ENCODE data around the gene ADAM12.

The ADAM12 gene

DNA sequence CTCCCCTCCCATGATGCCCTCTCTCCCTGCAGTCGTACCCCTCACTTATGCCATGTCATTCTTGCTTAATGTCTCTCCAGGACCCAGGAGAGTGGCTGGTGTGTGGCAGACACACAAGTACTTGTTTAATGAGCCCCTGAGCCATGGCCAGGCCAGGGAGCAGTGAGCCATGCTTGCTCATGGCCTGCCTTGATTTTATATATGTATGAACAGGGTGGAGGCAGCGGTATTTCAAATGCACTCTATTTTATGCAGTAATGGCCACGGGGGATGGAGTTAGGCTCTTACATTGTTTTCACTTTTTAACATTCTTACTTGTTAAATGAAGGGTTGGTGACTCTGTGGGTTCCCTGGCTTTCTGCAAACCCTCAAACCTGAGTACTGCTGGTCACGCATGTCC, 347.2 kb downstream of the ADAM12 start:
- in situ Hi-C loops (cut with MboI; ENCODE audit: low sequenced_read_pairs): no loop called here

DNA sequence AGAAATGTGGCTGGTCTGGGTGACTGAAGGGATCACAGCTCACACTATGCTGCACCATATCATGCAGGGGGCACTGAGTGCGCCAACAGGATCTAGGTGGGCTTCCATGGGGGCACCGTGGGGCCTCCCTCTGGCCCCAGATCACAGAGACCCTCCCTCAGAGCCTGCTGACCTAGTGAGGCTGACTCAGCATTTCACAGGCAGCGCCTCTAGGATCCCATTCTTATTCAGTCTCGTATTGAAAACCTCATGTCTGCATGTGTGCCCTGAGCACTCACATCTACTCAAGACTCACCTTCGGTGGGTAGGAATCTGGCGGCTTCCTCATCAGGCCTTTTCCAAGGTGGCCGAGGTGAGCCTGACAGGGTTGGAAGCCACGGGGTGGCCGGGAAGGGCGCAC, 350.3 kb downstream of the ADAM12 start:
- in situ Hi-C loops (cut with MboI; ENCODE audit: low sequenced_read_pairs): no loop called here

DNA sequence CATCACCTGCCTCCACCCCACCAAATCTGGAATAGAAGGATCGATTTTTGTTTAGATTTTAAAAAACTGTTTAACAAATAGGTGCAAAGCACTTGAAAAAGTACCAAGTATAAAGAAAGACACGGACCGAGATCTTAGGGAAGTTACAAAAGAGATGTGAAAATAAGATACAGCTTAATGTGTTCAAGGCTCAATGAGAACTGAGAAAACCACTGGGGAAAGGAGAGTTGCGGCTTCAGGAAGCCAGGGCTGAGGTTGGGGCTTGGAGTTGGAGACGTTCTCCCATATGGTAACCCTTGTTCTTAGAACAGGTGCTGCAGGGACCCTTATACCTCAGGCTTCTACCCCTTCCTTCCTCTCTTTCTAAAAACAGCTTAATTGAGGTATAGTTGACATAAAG, 351.8 kb downstream of the ADAM12 start:
- in situ Hi-C loops (cut with MboI; ENCODE audit: low sequenced_read_pairs): no loop called here

DNA sequence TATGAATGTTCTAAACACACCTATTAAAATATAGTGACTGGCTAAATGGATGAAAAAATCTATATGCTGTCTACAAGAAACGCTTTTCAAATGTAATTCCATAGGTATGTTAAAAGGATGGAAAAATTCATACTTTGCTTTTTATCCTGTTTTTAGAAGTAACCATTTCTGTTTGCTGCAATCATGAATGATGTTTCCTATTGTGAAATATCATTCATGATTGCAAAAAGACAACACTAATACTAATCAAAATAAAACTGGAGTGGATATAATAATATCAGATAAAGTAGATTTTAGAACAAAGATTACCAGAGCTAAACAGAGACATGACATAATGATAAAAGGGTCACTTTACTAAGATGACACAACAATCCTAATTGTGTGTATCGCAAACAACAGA, 353.7 kb downstream of the ADAM12 start:
- in situ Hi-C loops (cut with MboI; ENCODE audit: low sequenced_read_pairs): no loop called here

DNA sequence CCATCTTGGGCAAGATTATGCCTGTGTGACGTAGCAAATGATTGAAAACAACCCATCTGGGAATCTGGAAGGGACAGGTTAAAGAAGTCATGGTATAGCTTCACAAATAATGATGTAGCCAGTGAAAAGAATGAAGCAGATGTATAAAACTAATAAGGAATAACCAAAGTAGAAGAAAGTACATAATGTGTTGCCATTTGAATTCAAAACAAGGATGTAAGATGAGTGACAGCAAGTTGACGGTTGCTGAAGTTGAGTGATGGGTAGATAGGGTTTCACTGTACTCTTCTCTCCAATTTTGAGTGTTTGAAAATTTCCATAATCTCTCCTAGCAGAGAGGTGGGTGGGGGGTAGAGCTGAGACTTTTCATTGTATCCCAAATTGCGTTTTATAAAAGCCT, 358.3 kb downstream of the ADAM12 start:
- in situ Hi-C loops (cut with MboI; ENCODE audit: low sequenced_read_pairs): no loop called here

DNA sequence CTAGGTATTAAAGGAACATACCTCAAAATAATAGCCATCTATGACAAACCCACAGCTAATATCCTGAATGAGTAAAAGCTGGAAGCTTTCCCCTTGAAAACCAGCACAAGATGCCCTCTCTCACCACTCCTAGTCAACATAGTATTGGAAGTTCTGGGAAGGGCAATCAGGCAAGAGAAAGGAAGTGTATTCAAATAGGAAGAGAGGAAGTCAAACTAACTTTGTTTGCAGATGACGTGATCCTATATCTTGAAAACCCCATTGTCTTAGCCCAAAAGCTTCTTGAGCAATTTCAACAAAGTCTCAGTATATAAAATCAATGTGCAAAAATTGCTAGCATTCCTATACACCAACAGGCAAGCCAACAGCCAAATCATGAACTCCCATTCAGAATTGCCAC, 360.6 kb downstream of the ADAM12 start:
- in situ Hi-C loops (cut with MboI; ENCODE audit: low sequenced_read_pairs): no loop called here

DNA sequence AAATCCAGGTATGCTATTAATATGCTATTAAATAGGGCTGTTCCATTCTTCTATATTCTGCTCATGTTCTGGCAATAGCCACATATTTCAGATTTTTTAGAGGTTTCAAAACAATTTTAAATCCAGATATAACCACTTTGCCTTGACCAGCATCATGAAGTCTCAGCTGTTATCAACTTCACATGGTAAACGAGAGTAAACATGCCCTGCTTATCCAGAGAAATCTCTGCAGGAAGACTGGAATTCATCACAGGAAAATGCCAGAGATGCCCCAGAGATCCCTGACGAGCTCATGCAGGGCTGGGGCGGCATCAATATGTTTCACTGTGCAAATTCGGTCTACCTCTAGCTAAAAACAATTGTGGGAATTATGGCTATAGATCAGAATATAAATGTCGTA, 365.4 kb downstream of the ADAM12 start:
- in situ Hi-C loops (cut with MboI; ENCODE audit: low sequenced_read_pairs): no loop called here

DNA sequence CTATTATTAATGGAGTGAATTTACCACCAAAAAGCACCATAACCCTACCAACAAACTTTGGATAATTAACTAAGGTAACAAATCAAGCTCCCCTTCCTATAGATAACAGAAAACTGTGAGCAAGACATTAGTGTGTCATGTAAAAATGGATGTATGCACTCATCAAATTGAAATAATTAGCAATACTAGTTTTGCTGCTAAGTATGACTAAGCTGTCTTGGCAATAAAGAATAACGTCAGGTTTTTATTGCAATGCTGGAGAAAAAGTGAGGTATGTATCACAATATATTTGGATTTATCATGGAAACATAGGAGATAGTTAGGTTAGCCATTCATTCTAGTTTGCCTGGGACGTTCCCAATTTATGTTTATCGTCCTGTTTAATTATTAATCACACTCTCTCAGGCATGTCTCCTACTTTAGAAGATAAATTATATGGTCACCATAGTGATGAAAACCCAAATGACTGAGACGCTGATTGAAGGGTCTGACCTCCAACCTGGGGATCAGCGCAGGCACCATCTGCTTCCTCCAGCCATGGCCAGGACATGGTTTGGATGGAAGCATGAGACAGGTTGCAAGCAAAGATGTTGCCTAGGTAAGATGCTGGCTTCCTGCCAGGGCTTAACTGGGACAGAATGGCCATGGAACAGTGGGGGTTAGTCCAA, 366.3 kb downstream of the ADAM12 start:
- in situ Hi-C loops (cut with MboI; ENCODE audit: low sequenced_read_pairs): no loop called here

DNA sequence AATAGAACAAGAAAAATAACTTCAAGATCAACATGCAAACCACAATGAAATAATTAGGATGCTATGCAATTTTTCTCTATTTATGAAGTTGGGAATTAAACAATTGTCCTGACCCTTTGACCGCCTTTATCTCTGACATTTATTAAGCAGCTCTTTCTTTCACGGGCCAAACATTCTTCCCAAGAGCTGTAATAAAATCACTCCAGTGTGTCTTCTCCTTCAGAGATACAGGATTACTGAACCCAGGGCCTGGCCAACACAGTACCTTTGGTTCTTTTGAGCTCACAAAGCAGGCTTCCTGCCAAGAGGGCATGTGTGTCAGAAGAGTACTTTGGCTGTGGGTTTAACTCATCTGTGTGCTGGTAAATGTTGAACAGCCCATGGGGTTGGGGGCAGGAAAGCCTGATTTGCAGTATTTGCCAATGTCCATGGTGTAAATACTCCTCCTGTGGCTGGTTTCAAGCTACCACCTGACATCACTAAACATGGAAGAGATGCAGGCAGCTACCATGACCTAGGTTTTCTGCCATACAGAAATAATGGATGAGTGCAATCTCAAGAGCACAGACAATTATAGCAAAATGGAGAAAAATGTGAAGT, 370.2 kb downstream of the ADAM12 start:
- in situ Hi-C loops (cut with MboI; ENCODE audit: low sequenced_read_pairs): no loop called here

DNA sequence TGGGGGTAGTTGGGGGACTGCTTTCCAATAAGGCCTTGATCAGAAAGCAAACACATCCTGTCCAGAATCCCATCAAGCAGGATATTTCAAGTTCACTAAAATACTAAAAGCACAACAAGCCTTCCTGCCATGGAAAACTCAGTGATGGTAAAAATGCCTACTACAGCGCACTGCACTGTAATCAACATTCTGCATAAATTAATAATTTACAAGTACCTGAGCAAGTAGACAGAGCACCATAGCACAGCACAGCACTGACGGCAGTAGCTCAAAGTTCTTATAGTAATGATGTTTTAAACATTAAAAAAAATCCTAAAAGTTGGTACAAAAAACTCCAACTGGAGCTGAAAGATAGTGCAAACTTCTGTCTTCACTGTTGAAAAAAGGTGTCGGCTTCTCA, 371.4 kb downstream of the ADAM12 start:
- in situ Hi-C loops (cut with MboI; ENCODE audit: low sequenced_read_pairs): no loop called here

DNA sequence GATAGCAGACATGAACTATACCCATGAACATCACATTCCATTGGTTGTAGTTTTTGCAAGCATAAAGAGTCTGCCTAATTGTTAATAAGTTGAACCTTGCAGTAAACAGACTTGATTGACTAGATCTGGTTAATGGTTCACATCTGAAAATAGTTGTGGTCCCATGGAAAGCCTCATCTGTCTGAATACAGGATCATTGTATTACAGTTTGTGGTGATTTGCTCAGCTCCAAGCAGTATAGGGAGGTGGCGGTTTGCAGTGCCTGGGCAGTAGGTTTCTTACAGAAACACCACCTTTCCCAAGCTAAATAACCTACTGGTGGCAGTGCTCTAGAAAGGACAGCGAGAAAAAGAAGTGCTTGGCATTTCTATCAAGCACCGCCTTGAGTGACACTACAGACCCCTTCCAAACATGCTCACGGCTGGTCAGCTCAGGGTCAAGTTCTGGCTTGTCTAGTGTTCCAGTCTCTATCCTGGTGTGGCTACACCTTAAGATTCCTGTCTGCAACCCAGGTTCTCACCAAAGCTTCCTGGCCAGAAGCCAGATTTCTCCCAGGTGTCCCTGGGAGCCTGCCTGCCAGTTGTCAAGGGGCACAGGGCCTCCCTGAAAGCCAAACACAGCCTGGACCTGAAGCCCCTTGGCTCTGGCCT, 372.0 kb downstream of the ADAM12 start:
- in situ Hi-C loops (cut with MboI; ENCODE audit: low sequenced_read_pairs): no loop called here

DNA sequence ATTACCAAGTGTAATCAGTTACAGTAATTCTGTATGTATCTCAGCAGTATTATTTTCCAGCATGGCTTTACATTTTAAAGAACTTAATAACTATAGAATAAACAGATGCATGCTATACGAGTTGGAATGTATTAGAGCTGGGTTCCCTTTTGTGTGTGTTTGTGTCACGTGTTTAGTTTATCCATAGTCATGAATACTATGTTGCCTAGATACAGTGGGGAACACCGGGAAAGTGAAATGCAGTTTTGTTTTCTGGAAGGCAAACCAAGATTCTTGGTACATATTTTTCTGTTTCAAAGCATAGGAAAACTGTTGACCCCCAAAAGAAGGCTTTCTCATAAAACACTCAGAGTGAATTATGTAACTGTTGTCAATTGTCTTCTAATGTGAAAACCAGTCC, 372.9 kb downstream of the ADAM12 start:
- in situ Hi-C loops (cut with MboI; ENCODE audit: low sequenced_read_pairs): no loop called here

DNA sequence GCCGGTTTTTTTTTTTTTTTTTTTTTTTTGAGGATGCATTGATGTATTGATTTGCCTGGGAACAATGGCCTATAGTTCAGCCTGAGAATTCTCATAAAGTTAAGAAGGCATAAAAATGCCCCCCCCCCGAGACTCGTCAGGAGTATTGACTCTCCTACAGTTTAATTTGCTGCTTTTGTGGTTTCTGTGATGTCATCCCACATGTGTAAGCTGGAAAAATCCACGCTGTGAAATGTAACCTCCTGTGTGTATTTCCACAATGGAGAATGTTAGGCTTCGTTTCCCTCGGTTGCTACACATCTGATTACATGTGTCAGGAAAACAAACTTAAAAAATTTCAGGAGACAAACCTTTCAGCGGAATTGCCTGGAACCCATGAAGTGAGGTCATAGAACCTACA, 374.0 kb downstream of the ADAM12 start:
- in situ Hi-C loops (cut with MboI; ENCODE audit: low sequenced_read_pairs): no loop called here

DNA sequence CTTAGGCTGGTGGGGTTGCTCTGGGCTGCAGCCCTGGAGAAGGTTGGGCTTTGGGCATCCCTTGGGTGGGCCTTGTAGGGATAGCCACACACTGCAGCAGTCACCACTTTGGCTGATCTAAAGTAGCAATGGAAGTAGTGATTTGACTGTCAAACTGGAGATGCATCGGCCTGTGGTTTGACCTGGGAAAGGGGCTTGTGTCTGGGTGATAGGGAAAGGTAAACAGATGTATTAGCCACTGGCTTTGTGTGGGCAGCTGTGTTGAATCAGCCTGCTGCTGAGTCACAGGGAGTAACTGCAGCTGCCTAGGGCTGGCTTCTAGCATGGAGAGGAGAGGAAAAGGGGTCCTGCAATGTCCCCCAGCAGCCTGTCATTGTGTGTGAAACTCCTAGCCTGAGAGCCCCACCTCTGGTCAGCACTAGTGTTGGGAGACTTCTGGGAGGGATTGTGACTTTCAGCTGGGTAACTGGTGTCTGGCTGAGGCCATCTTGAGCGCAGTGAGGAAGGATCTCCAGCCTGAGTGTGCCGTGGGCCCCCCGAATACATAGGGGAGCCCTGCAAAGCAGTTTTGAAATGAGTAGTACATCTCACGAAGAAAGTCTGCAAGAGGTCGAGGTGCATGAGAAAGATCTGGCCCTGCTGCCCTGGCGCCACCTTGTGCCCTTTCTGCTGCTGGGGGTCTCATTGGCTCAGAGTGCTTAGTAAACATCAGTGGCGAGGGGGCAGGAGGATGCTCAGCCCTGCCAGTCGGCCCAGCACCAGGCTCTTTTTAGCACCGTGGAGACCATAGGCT, 374.6 kb downstream of the ADAM12 start:
- in situ Hi-C loops (cut with MboI; ENCODE audit: low sequenced_read_pairs): no loop called here

DNA sequence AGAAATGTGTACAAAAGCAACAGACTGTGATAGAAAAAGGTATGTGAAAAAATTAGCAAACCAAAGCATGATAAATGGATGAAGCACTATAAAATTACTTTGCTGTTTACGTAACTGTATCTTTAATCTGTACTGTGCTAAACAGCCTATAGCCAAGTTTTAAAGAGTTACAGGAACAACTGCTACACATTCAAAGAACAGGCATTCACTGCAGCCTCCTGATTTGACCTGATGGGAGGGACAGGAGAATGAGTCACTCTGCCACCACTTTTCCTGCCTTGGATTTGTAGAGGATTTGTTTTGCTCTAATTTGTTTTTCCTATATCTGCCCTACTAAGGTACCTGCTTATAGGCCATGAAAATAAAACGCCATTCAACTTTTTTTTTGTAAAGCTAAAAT, 375.8 kb downstream of the ADAM12 start:
- in situ Hi-C loops (cut with MboI; ENCODE audit: low sequenced_read_pairs): no loop called here

DNA sequence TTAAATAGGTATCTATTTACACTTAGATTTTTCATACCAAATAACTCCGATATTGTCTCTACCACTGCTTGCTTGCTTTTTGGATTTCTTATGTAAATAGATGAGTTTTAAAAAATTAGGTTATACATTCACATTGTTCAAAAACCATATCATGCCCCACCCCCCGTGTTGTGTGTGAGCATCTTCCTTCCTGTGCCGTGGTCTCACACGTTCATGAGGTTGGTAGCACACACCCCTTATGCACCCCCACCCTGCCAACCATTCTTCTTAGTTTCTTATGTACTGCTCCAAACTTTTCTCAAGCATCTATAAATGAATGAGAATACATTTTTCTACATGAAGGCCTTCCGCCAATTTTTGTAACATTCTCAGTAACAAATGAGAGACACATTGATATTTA, 376.3 kb downstream of the ADAM12 start:
- in situ Hi-C loops (cut with MboI; ENCODE audit: low sequenced_read_pairs): no loop called here

DNA sequence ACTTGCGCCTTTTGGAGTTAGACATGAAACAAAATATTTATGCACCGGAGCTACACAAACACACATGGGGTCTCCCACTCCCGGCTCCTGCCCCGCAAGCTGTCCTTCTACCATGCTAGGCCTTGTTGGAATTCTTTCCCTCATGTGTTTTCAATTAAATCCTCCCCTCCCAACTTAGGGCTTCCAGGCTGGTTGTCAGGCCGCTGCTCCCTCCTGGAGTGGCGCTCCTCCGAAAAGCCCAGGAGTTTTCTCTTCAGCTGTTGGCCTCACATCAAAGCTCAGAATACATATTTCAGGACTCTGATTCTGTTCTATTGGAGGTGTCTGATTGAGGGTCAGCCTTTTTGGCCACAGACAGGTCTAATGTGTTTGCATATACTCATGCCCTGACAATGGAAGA, 378.6 kb downstream of the ADAM12 start:
- in situ Hi-C loops (cut with MboI; ENCODE audit: low sequenced_read_pairs): no loop called here

DNA sequence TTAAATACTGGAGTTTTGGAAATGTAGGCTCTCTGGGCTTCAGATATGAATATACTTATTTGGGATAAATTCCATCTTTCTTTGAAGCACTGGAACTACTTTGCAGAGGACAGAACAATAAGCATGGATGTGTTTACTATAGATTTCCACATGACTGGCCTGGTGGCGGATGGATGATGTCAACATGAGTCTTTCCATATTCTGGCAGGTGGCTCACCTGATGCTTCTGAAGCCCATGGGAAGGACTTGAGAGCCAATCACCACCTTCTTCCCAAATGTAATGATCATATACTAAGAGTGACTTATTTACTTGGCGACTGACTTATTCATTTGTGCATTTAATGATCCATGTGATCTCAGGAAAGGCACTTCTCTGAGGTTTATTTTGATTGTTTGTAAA, 381.4 kb downstream of the ADAM12 start:
- in situ Hi-C loops (cut with MboI; ENCODE audit: low sequenced_read_pairs): no loop called here

DNA sequence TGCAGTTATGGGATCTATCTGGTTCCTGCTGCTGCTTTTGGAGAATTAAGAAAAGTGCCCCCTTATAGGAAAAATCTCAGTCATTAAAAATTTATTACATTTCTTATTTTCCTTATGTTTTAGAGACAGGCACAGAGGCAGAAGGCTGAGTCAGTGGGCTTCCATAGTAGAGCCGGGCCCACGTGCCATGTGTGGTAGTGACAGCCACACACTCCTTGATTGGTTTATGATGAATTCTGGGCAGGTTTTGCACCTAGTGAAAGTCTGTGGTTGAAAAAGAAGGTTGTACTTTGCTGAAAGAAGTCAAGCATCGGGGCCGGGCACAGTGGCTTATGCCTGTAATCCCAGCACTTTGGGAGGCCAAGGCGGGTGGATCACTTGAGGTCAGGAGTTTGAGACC, 382.0 kb downstream of the ADAM12 start:
- in situ Hi-C loops (cut with MboI; ENCODE audit: low sequenced_read_pairs): no loop called here

DNA sequence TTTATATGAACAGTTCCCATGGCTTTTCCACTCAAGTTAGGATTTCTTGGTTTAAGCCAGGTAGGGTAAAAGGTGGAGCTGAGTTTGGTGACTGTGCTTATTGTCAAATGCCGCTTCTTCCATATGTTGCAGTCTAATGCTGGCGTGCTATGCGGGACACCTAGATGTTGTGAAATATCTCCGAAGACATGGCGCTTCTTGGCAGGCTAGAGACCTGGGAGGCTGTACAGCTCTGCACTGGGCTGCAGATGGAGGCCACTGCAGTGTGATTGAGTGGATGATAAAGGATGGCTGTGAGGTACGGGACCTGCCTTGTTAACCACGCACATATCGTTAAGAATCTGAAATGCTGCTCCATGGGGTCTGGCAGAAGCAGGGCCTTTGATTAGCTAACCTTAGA, 383.5 kb downstream of the ADAM12 start:
- in situ Hi-C loops (cut with MboI; ENCODE audit: low sequenced_read_pairs): no loop called here

DNA sequence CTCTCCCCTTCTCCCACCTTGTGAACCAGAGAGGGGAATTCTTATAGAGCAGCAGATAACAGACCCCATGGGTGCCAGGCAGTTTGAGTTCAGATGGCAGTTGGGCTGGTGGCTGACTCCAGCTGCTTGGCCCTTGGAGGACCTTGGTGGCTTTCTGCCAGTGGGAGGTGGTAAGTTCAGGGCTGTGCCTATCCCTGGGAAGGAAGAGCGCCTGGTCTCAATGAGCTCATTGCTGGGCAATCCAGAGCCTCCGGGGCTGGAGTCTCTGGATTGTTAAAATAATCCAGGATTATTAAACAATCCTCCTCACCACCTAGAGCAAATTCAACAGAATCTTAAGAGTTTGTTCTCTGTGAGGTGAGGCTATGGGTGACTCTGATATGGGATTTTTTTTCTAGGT, 386.7 kb downstream of the ADAM12 start:
- in situ Hi-C loops (cut with MboI; ENCODE audit: low sequenced_read_pairs): no loop called here

DNA sequence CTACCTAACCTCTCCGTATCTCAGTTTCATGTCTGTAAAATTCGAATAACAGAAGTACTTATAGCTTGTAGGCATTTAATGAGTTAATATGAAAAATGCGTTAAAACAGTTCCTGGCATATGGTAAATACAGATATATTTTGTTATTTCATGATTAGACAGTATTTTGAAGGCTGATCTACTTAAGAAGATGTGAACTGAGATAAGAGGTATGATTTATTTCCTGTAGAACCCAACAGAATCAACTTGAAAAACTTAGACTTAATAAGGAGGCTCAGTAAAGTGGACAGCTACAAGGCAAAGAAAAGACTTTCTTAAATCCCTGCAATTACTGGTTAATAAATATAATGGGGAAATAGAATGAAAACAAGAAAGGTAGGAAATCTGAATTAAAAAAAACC, 388.6 kb downstream of the ADAM12 start:
- in situ Hi-C loops (cut with MboI; ENCODE audit: low sequenced_read_pairs): no loop called here

Data from hTERT RPE-1 (cell line).